KOPT-K1 (cell line): ENCODE results near the gene NID1.
"Not testable (repeated sequence)": the region's sequence is repeated elsewhere in the genome, so short reads cannot be mapped to it uniquely, and the experiment has no call there.

Source experiments
- H3K27ac ChIP-seq: fragments of 200-600 bp; sonication (generic); 2 replicates; pipeline ENCODE4 v1.5.1; 2016; ENCODE audit warnings: antibody characterized with exemption, mild to moderate bottlenecking, low read depth, low read length; ENCODE audit not compliant: poor library complexity, severe bottlenecking
- H3K36me3 ChIP-seq: fragments of 200-600 bp; sonication (generic); 2 replicates; pipeline ENCODE4 v1.5.1; 2017; ENCODE audit warnings: antibody characterized with exemption, mild to moderate bottlenecking, low read length, moderate library complexity; ENCODE audit not compliant: insufficient read depth
- H3K9me3 ChIP-seq: fragments of 200-600 bp; sonication (generic); 2 replicates; pipeline ENCODE4 v1.5.1; 2017; ENCODE audit warnings: antibody characterized with exemption, low read length, mild to moderate bottlenecking; ENCODE audit not compliant: insufficient read depth, poor library complexity, severe bottlenecking

The NID1 gene

GRCh38 chr1:235941876-235942624 is 122.8 kb downstream of the NID1 start:
- Histone ChIP-seq H3K27ac (no peak overlapping the region), H3K9me3 (no peaks in the 10 kb centered on the region), H3K36me3 (no peaks in the 10 kb centered on the region)

- Histone ChIP-seq H3K36me3 (no peaks in the 10 kb centered on the region), H3K27ac (no peak overlapping the region), H3K9me3 (no peaks in the 10 kb centered on the region)
These were observed 124.6 kb downstream of the NID1 start for GRCh38 chr1:235940285-235940684.

DNA sequence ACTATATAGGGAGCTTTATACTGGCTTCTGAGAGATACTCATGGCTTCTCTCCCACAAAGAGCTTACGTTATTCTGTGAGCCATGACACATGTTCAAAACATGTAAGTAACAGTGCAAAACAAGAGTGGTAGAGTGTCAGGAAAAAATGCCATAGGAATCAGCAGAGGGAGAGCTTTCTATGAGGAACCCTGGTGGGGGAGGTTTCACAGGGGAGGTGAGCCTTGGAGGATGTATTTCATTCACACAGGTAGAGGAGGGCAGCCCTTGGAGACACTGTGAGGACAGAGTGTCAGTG is 125.5 kb downstream of the NID1 start:
- Histone ChIP-seq H3K9me3 (no peaks in the 10 kb centered on the region), H3K27ac (no peak overlapping the region), H3K36me3 (no peaks in the 10 kb centered on the region)

GRCh38 chr1:235938709-235939479 is 126.0 kb downstream of the NID1 start:
- no peaks in the 10 kb centered on the region for H3K9me3 ChIP-seq
- H3K27ac ChIP-seq = no peak overlapping the region
- no peaks in the 10 kb centered on the region for H3K36me3 ChIP-seq

DNA sequence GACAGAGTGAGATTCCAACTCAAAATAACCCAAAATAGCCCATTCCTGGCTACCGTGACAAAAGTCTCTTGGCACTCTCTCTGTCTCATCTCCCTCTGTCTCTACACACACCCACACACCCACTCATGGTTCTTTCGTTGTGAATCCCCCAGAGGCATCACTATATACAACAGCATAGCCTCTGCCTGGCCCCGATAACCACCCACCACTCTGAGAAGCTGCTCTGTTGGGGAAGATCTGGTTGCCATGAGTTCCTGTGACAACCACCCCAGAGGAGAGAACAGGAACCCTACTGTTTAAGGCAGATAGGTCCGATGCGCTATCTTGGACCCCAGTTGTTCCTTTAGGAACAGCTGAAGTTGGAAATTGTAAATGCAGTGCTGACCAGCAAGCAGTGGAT is 127.8 kb downstream of the NID1 start:
- H3K36me3 ChIP-seq = no peaks in the 10 kb centered on the region
- no peak overlapping the region for H3K27ac ChIP-seq
- H3K9me3 ChIP-seq = no peaks in the 10 kb centered on the region

GRCh38 chr1:235935235-235936225 is 129.4 kb downstream of the NID1 start:
- no peaks in the 10 kb centered on the region for H3K9me3 ChIP-seq
- peak overlapping the region; percentile 31 for H3K27ac ChIP-seq
- no peaks in the 10 kb centered on the region for H3K36me3 ChIP-seq

DNA sequence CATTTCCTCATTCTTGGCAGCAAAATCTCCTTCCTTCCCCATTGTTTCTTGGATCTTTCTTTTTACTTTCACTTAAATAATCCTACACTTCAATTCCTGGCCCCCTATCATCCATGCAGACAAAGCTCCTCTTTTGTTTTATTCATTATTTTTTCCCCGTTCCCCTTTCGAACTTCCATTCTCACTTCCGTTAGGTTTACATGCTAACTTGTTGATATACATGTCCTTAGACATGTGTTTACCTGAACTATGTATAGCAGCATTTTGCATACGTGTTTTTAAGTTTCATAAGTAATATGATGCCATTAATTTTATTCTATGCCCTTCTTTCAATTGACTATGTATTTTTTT is 131.1 kb downstream of the NID1 start:
- peak overlapping the region; percentile 18 for H3K27ac ChIP-seq

DNA sequence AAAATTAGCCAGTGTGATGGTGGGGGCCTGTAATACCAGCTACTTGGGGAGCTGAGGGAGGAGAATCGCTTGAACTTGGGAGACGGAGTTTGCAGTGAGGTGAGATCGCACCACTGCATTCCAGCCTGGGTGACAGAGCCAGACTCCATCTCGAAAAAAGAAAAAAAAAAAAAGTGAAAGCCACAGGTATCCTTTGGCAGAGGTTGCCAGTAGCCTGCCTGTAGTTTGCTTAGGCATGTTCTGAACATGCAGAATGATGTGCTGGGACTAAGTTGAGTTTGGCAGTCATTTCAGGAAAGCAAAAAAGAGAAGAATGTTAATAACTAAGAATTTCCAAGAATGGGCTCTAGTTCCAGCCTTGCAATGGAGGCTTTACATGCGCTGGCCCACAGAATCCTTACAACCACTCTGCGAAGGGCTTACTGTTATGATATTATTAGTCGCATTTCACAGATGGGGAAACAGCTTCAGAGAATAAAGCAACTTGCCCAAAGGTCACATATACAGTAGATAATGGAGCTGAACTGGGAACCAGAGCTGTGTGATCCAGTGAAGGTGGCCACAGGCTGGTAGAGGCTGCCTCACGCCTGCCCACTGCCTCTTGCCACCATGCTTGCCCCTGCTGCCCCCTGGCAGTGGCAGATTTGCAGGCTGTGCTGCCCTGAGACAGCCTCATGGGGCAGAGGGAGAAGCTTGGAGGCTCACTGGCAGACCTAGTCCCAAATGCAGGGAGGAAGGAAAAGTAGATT is 131.7 kb downstream of the NID1 start:
- H3K9me3 ChIP-seq = no peaks in the 10 kb centered on the region
- H3K27ac ChIP-seq = peak overlapping the region; percentile 34
- H3K36me3 ChIP-seq = no peaks in the 10 kb centered on the region

More for the DNA sequence above, 131.1 kb downstream of the NID1 start:
- H3K36me3 ChIP-seq = no peaks in the 10 kb centered on the region
- H3K9me3 ChIP-seq = no peaks in the 10 kb centered on the region

DNA sequence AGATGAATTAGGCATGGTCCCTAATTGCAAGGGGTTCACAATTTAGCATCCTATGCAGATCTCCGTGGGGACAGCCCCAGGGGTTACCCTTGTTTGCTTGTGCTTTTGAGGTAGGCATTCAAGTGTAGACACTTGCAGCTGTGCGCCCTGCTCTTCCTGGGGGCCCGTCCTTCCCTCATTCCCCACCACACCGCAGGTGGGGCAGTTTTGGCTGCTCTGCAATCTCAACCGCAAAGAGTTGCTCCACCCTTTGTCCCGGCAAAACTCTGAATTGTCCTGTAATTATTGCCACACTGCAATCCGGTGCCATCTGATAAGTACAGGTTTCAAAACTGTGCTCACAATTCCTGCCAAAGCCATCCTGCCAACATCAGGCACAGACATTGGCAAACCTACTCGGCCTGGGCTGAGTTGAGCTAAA is 132.8 kb downstream of the NID1 start:
- H3K9me3 ChIP-seq = no peaks in the 10 kb centered on the region
- peak overlapping the region; percentile 34 for H3K27ac ChIP-seq
- H3K36me3 ChIP-seq = no peaks in the 10 kb centered on the region

GRCh38 chr1:235931171-235931738 is 133.6 kb downstream of the NID1 start:
- Histone ChIP-seq H3K27ac (peak overlapping the region; percentile 34), H3K36me3 (no peaks in the 10 kb centered on the region), H3K9me3 (no peaks in the 10 kb centered on the region)

- Histone ChIP-seq H3K9me3 (no peaks in the 10 kb centered on the region), H3K27ac (peak overlapping the region; percentile 34), H3K36me3 (no peaks in the 10 kb centered on the region)
These were observed 134.3 kb downstream of the NID1 start for GRCh38 chr1:235930543-235930942.

- Histone ChIP-seq H3K9me3 (no peaks in the 10 kb centered on the region), H3K27ac (no peak overlapping the region), H3K36me3 (no peaks in the 10 kb centered on the region)
These were observed 135.7 kb downstream of the NID1 start for GRCh38 chr1:235929216-235929615.

- Histone ChIP-seq H3K9me3 (no peaks in the 10 kb centered on the region), H3K27ac (no peak overlapping the region), H3K36me3 (no peaks in the 10 kb centered on the region)
These were observed 136.7 kb downstream of the NID1 start for GRCh38 chr1:235928197-235928596.

DNA sequence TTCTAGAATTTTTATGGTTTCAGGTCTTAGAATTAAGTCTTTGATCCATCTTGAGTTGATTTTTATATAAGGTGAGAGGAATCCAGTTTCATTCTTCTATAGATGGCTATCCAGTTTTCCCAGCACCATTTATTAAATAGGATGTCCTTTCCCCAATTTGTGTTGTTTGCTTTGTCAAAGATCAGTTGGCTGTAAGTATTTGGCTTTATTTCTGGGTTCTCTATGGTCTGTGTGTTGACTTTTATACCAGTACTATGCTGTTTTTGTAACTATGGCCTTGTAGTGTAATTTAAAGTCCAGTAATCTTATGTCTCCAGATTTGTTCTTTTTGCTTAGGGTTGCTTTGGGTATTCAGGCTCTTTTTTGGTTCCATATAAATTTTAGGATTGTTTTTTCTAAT is 137.3 kb downstream of the NID1 start:
- H3K27ac ChIP-seq, H3K36me3 ChIP-seq, H3K9me3 ChIP-seq: not testable (repeated sequence)
